AG10803 (cell line): ENCODE data around the gene PGPEP1.

Experiments
- DNase-seq: peaks from one replicate; pipeline ENCODE4 v3.0.0; 2010; ENCODE audit warnings: low read depth
- H3K4me3 ChIP-seq: 2 replicates; pipeline ENCODE4 v1.5.1; 2011; ENCODE audit warnings: mild to moderate bottlenecking, low read length, control low read depth
- TF ChIP-seq, protein P1 (sequence below): conservative IDR thresholded peaks from 2 replicates; pipeline ENCODE4 v1.5.1; 2011; ENCODE audit warnings: mild to moderate bottlenecking, low read length, control low read depth, inconsistent platforms

PGPEP1 gene

GRCh38 chr19:18385359-18385674 lies 44.9 kb downstream of the PGPEP1 start:
- DNase-seq, result no peak
- no peak overlapping the region for H3K4me3 ChIP-seq
- TF ChIP-seq, protein P1, sequence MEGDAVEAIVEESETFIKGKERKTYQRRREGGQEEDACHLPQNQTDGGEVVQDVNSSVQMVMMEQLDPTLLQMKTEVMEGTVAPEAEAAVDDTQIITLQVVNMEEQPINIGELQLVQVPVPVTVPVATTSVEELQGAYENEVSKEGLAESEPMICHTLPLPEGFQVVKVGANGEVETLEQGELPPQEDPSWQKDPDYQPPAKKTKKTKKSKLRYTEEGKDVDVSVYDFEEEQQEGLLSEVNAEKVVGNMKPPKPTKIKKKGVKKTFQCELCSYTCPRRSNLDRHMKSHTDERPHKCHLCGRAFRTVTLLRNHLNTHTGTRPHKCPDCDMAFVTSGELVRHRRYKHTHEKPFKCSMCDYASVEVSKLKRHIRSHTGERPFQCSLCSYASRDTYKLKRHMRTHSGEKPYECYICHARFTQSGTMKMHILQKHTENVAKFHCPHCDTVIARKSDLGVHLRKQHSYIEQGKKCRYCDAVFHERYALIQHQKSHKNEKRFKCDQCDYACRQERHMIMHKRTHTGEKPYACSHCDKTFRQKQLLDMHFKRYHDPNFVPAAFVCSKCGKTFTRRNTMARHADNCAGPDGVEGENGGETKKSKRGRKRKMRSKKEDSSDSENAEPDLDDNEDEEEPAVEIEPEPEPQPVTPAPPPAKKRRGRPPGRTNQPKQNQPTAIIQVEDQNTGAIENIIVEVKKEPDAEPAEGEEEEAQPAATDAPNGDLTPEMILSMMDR, result no peak

GRCh38 chr19:18385675-18386542 lies 45.5 kb downstream of the PGPEP1 start, which contains the start of gene GDF15:
Gene GDF15 (plus strand): TSS chr19:18386158. CDS start chr19:18386190, 32 bp downstream.
- peak within 1 kb of the TSS; percentile 91 for H3K4me3 ChIP-seq
- TF ChIP-seq, protein P1, result peak; percentile 68
- DNase-seq, result peak; percentile 94

GRCh38 chr19:18386543-18387271 lies 46.3 kb downstream of the PGPEP1 start:
- H3K4me3 ChIP-seq, result peak overlapping the region; percentile 91
- DNase-seq, result peak; percentile 91
- TF ChIP-seq, protein P1, result no peak

- peak; percentile 48 for DNase-seq
- H3K4me3 ChIP-seq, result peak overlapping the region; percentile 91
These were observed 47.9 kb downstream of the PGPEP1 start for GRCh38 chr19:18388100-18388959.

DNA sequence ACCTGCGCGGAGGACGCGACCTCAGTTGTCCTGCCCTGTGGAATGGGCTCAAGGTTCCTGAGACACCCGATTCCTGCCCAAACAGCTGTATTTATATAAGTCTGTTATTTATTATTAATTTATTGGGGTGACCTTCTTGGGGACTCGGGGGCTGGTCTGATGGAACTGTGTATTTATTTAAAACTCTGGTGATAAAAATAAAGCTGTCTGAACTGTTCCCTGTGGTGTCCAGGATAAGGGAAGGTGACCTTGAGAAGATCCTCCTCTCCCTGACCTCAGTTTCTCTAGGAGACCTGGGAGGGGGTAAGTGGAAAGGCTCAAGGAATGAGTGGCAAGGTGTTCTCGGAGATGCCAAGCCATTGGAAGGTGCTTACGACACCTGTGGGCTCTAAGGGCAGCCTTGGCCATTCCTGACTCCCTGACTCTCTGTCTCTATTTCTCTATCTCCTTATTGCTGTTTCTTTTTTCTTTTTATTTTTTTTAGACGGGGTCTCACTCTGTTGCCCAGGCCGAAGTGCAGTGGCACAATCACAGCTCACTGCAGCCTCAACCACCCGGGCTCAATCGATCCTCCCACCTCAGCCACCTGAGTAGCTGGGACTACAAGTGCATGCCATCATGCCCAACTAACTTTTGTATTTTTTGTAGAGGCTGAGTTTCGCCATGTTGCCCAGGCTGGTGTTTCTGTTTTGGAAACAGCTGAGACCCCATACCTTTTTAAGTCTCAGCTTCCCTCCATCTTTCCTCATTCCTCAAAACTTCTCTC lies 48.7 kb downstream of the PGPEP1 start:
- DNase-seq, result no peak
- peak overlapping the region; percentile 91 for H3K4me3 ChIP-seq
- TF ChIP-seq, protein P1, result no peak

More at GRCh38 chr19:18388100-18388959, 47.9 kb downstream of the PGPEP1 start:
- TF ChIP-seq, protein P1, result peak; percentile 64

DNA sequence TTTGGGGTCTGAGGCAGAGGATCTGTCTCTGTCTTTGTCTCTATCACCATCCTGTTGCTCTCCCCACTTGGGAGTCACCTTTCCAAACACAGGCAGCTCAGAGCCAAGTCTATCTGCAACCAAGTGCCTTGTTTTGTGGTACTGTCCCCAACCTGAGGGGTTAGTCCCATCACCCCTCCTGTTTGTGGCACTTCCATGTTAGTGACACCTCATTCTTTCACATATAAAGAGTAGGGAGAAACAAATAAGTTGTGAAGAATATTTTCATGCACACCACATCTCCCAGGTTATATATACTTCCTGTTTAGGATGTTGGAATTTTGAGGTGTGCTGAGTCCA lies 49.3 kb downstream of the PGPEP1 start:
- TF ChIP-seq, protein P1, result no peak
- no peak for DNase-seq
- no peak overlapping the region for H3K4me3 ChIP-seq
